ENCODE results near the gene KAZN.

KAZN gene

GRCh38 chr1:15102646-15103045 is 504.2 kb downstream of the KAZN start:
- no peak for DNase-seq

GRCh38 chr1:15103211-15103610 is 504.7 kb downstream of the KAZN start:
- DNase-seq = no peak

GRCh38 chr1:15103906-15104305 is 505.4 kb downstream of the KAZN start:
- DNase-seq = no peak

- DNase-seq = no peak
Measured at GRCh38 chr1:15104768-15105167, 506.3 kb downstream of the KAZN start.

GRCh38 chr1:15106608-15107007 is 508.1 kb downstream of the KAZN start:
- no peak for DNase-seq

- no peak for DNase-seq
Measured at GRCh38 chr1:15107058-15107687, 508.7 kb downstream of the KAZN start.

GRCh38 chr1:15107911-15108310 is 509.4 kb downstream of the KAZN start:
- DNase-seq = no peak

- DNase-seq = no peak
Measured at GRCh38 chr1:15110128-15110866, 511.8 kb downstream of the KAZN start.

GRCh38 chr1:15110867-15111230 is 512.4 kb downstream of the KAZN start:
- DNase-seq = no peak

- no peak for DNase-seq
Measured at GRCh38 chr1:15113146-15113545, 514.7 kb downstream of the KAZN start.

- DNase-seq = no peak
Measured at GRCh38 chr1:15114884-15115283, 516.4 kb downstream of the KAZN start.

GRCh38 chr1:15115542-15116330 is 517.3 kb downstream of the KAZN start:
- DNase-seq = no peak

GRCh38 chr1:15116966-15117365 is 518.5 kb downstream of the KAZN start:
- DNase-seq = no peak

GRCh38 chr1:15117671-15118325 is 519.3 kb downstream of the KAZN start:
- DNase-seq = no peak

- no peak for DNase-seq
Measured at GRCh38 chr1:15118579-15118978, 520.1 kb downstream of the KAZN start.

- DNase-seq = no peak
Measured at GRCh38 chr1:15120251-15120945, 521.9 kb downstream of the KAZN start.

GRCh38 chr1:15122331-15122730 is 523.8 kb downstream of the KAZN start:
- no peak for DNase-seq

GRCh38 chr1:15123270-15123669 is 524.8 kb downstream of the KAZN start:
- DNase-seq = no peak

GRCh38 chr1:15123925-15124324 is 525.4 kb downstream of the KAZN start:
- no peak for DNase-seq

- no peak for DNase-seq
Measured at GRCh38 chr1:15124362-15125100, 526.0 kb downstream of the KAZN start.

GRCh38 chr1:15125101-15125745 is 526.7 kb downstream of the KAZN start:
- no peak for DNase-seq

- no peak for DNase-seq
Measured at GRCh38 chr1:15128077-15128476, 529.6 kb downstream of the KAZN start.
